Uterus (tissue), 2 donors: Measurements from ENCODE around the gene GALNT7.
A peak's percentile ranks its signal among the peaks of the same experiment; 100 is the strongest.

Experiments used
- CTCF ChIP-seq, 4 experiments: fragments of 200-600 bp in 2 of 4; fragments of 450-650 bp in 2 of 4; sonication (generic) in 2 of 4; IDR thresholded peaks; one replicate each; pipeline ENCODE4 v1.5.1; 2016 to 2019; ENCODE audit warnings: antibody characterized with exemption in 4 of 4, mild to moderate bottlenecking in 2 of 4, moderate library complexity in 1 of 4
- POLR2A ChIP-seq, 2 donors: fragments of 450-650 bp; IDR thresholded peaks; one replicate each; pipeline ENCODE4 v1.6.1; 2016; ENCODE audit warnings: antibody characterized with exemption in 2 of 2, mild to moderate bottlenecking in 1 of 2, moderate library complexity in 1 of 2

GRCh38 chr4:173370477-173371291 lies 202.1 kb downstream of the GALNT7 start, which contains the start of gene SAP30:
- TF ChIP-seq CTCF (IDR thresholded peaks at IDR 0.05) (peak in 1 of 4 experiments; percentile 14), POLR2A (IDR thresholded peaks at IDR 0.05) (peak; percentile 97 to 98)
